HG03064 (cell line): ENCODE results near the gene ZBED6.
"Not testable (repeated sequence)": the region's sequence is repeated elsewhere in the genome, so short reads cannot be mapped to it uniquely, and the experiment has no call there.

ENCODE experiments used
- ATAC-seq: cut with Tn5 transposase; IDR thresholded peaks from one replicate; pipeline ENCODE4 v1.9.1; 2021; ENCODE audit warnings: low read depth; ENCODE audit not compliant: unreplicated experiment

Gene ZBED6

GRCh38 chr1:203829247-203829646 is 33.8 kb downstream of the ZBED6 start:
- not testable (repeated sequence) for ATAC-seq

- ATAC-seq, result no peak
Observed at GRCh38 chr1:203835476-203835875, 40.1 kb downstream of the ZBED6 start.

GRCh38 chr1:203839081-203839480 is 43.7 kb downstream of the ZBED6 start:
- ATAC-seq, result no peak

- no peak for ATAC-seq
Observed at GRCh38 chr1:203840208-203840808, 44.9 kb downstream of the ZBED6 start.

GRCh38 chr1:203842559-203842876 is 47.1 kb downstream of the ZBED6 start:
- no peak for ATAC-seq

GRCh38 chr1:203843435-203843834 is 48.0 kb downstream of the ZBED6 start:
- no peak for ATAC-seq
